ENCODE measurements around the gene GIT2. TPM values are rescaled to one million over a fixed set of nuclear protein-coding genes. Genes with fewer than 3 reads are reported as not detected.

GIT2 gene
- total and polyA plus RNA-seq, 9 donors = 37.1 to 63.0 (median 45.9) TPM

DNA sequence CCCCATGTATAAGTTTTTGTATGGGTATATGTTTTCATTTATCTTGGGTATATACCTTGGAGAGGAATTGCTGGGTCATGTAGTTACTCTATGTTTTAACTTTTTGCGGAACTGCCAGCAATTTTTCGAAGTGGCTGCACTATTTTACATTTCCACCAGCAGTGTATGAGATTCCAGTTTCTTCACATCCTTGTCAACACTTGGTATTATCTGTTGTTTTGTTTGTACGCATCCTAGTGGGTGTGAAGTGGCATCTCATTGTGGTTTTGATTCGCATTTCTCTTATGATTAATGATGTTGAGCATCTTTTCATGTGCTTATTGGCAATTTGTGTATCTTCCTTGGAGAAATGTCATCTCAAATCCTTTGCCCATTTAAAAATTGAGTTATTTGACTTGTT, 9.9 kb upstream of the GIT2 start:
- Histone ChIP-seq H3K9me3 (replicated peaks; ENCODE audit: control insufficient read depth, low read depth, low read length) (no peaks in the 10 kb centered on the region), H3K4me3 (ENCODE audit: low read length) (no peak overlapping the region), H3K4me1 (ENCODE audit: control insufficient read depth, insufficient read depth, low read length) (no peaks in the 10 kb centered on the region), H3K27ac (ENCODE audit: low read length) (no peak overlapping the region), H3K27me3 (ENCODE audit: control insufficient read depth, insufficient read depth, low read length) (no peaks in the 10 kb centered on the region), H3K36me3 (ENCODE audit: control insufficient read depth, insufficient read depth, low read length) (peaks cover 13% of the 10 kb centered on the region)
- no peak for DNase-seq
- no CpG with 5 or more reads among the region's 4 CpGs for WGBS (ENCODE audit: insufficient coverage)

DNA sequence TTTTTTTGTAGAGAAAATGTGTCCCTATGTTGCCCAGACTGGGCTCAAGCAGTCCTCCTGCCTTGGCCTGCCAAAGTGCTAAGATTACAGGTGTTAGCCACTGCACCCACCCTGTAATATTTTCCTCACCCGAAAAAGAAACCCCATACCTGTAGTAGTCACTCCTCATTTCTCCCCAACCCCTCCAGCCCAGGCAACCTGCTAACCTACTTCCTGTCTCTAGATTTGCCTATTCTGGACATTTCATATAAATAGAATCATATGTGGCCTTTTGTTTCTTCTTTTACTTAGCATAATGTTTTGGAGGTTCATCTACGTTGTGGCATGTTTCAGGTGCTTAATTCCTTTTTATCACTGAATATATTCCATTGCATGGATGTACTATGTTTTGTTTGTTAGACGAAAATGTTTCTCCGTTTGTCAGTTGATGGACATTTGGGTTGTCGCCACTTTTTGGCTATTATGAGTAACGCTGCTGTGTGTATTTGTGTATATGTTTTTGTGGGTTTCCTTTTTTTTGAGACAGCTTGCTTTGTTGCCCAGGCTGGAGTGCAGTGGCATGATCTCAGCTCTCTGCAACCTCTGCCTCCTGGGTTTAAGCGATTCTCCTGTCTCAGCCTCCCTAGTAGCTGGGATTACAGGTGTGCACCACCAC, 9.3 kb upstream of the GIT2 start:
- Histone ChIP-seq H3K36me3 (ENCODE audit: control insufficient read depth, insufficient read depth, low read length) (peaks cover 13% of the 10 kb centered on the region), H3K27me3 (ENCODE audit: control insufficient read depth, insufficient read depth, low read length) (no peaks in the 10 kb centered on the region), H3K9me3 (replicated peaks; ENCODE audit: control insufficient read depth, low read depth, low read length) (no peaks in the 10 kb centered on the region), H3K4me3 (ENCODE audit: low read length) (no peak overlapping the region), H3K4me1 (ENCODE audit: control insufficient read depth, insufficient read depth, low read length) (peaks cover 2% of the 10 kb centered on the region), H3K27ac (ENCODE audit: low read length) (no peak overlapping the region)
- WGBS (ENCODE audit: insufficient coverage) = 91% methylated on average over 3 of the region's 7 CpGs
- DNase-seq = no peak

DNA sequence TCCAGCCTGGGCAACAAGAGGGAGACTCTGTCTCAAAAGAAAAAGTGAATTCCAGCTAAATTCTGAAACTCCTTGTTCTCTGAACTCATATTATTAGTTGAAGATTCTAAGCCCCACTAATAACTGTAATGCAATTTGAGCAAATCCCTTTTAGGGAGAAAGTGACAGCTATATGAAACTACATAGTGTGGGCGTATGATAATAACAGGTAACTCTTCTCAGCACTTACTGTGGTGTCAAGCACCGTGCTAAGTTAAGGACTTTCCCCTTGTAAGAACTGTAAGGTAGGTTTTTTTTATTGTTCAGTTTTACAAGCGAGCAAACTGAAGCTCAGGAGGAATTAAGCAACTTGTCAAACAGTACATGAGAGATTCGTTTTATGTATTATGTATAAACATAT, 8.4 kb upstream of the GIT2 start:
- Histone ChIP-seq H3K9me3 (replicated peaks; ENCODE audit: control insufficient read depth, low read depth, low read length) (no peaks in the 10 kb centered on the region), H3K27ac (ENCODE audit: low read length) (no peak overlapping the region), H3K4me3 (ENCODE audit: low read length) (no peak overlapping the region), H3K36me3 (ENCODE audit: control insufficient read depth, insufficient read depth, low read length) (peaks cover 13% of the 10 kb centered on the region), H3K4me1 (ENCODE audit: control insufficient read depth, insufficient read depth, low read length) (peaks cover 8% of the 10 kb centered on the region), H3K27me3 (ENCODE audit: control insufficient read depth, insufficient read depth, low read length) (no peaks in the 10 kb centered on the region)
- DNase-seq = no peak
- no CpG with 5 or more reads among the region's 4 CpGs for WGBS (ENCODE audit: insufficient coverage)

GRCh38 chr12:110002676-110003515, 6.7 kb upstream of the GIT2 start:
- Histone ChIP-seq H3K9me3 (replicated peaks; ENCODE audit: control insufficient read depth, low read depth, low read length) (no peaks in the 10 kb centered on the region), H3K27me3 (ENCODE audit: control insufficient read depth, insufficient read depth, low read length) (no peaks in the 10 kb centered on the region), H3K27ac (ENCODE audit: low read length) (no peak overlapping the region), H3K36me3 (ENCODE audit: control insufficient read depth, insufficient read depth, low read length) (peaks cover 13% of the 10 kb centered on the region), H3K4me3 (ENCODE audit: low read length) (no peak overlapping the region), H3K4me1 (ENCODE audit: control insufficient read depth, insufficient read depth, low read length) (peaks cover 15% of the 10 kb centered on the region)
- no peak for DNase-seq
- 72% methylated on average over 6 of the region's 8 CpGs for WGBS (ENCODE audit: insufficient coverage)

GRCh38 chr12:110001596-110001995, 5.4 kb upstream of the GIT2 start:
- no CpG with 5 or more reads among the region's 4 CpGs for WGBS (ENCODE audit: insufficient coverage)
- Histone ChIP-seq H3K9me3 (replicated peaks; ENCODE audit: control insufficient read depth, low read depth, low read length) (no peaks in the 10 kb centered on the region), H3K27me3 (ENCODE audit: control insufficient read depth, insufficient read depth, low read length) (no peaks in the 10 kb centered on the region), H3K36me3 (ENCODE audit: control insufficient read depth, insufficient read depth, low read length) (peaks cover 13% of the 10 kb centered on the region), H3K4me3 (ENCODE audit: low read length) (no peak overlapping the region), H3K4me1 (ENCODE audit: control insufficient read depth, insufficient read depth, low read length) (peaks cover 19% of the 10 kb centered on the region), H3K27ac (ENCODE audit: low read length) (no peak overlapping the region)
- no peak for DNase-seq

GRCh38 chr12:109999983-110000505, 3.9 kb upstream of the GIT2 start:
- 3% methylated on average over 9 of the region's 17 CpGs for WGBS (ENCODE audit: insufficient coverage)
- peak overlapping the region; percentile 70 for H3K4me3 ChIP-seq (ENCODE audit: low read length)
- H3K4me1 ChIP-seq (ENCODE audit: control insufficient read depth, insufficient read depth, low read length) = peaks cover 22% of the 10 kb centered on the region
- no peaks in the 10 kb centered on the region for H3K27me3 ChIP-seq (ENCODE audit: control insufficient read depth, insufficient read depth, low read length)
- no peak overlapping the region for H3K27ac ChIP-seq (ENCODE audit: low read length)
- H3K36me3 ChIP-seq (ENCODE audit: control insufficient read depth, insufficient read depth, low read length) = peaks cover 11% of the 10 kb centered on the region
- H3K9me3 ChIP-seq (replicated peaks; ENCODE audit: control insufficient read depth, low read depth, low read length) = no peaks in the 10 kb centered on the region
- peak; percentile 54 for DNase-seq

GRCh38 chr12:109999649-109999971, 3.4 kb upstream of the GIT2 start:
- Histone ChIP-seq H3K36me3 (ENCODE audit: control insufficient read depth, insufficient read depth, low read length) (peaks cover 11% of the 10 kb centered on the region), H3K27ac (ENCODE audit: low read length) (no peak overlapping the region), H3K4me1 (ENCODE audit: control insufficient read depth, insufficient read depth, low read length) (peaks cover 22% of the 10 kb centered on the region), H3K9me3 (replicated peaks; ENCODE audit: control insufficient read depth, low read depth, low read length) (no peaks in the 10 kb centered on the region), H3K4me3 (ENCODE audit: low read length) (peak overlapping the region; percentile 70), H3K27me3 (ENCODE audit: control insufficient read depth, insufficient read depth, low read length) (no peaks in the 10 kb centered on the region)
- no peak for DNase-seq
- WGBS (ENCODE audit: insufficient coverage) = 0% methylated on average over 15 of the region's 27 CpGs

GRCh38 chr12:109998904-109999648, 2.9 kb upstream of the GIT2 start, which contains the start of gene ANKRD13A:
ANKRD13A (plus strand) TSS chr12:109999430; CDS start chr12:109999689, 259 bp downstream.
- DNase-seq = peak; percentile 98

DNA sequence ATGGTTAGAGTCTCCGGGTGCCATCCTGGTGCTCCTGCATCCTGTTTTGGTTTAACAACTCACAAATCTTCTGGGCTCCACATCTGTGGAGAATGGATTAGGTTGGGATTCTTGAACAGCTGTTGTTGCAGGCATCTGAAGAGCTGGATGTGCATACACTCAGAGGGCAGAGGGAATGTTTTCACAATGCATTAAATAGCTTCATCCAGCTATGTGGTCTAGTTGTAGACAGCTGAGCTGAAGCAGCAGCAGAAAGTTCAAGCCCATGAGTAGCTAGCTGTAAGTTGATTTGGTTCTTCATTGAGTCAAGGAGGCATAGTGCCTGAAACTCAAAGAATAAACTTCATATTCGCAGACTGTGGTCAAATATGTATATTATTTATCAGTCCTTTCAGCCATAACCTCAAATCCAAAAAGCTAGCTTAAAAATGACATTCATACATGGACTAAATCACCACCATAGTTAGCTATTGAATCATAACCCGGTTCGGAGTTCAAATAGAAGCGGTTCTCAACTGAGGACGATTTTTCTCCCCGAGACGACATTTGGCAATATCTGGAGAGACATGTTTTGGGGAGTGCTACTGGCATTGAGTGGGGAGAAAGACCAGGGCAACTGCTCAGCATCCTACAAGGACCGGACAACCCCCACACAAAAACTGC, 2.2 kb upstream of the GIT2 start:
- DNase-seq = peak; percentile 89
- H3K27me3 ChIP-seq (ENCODE audit: control insufficient read depth, insufficient read depth, low read length) = no peaks in the 10 kb centered on the region
- WGBS (ENCODE audit: insufficient coverage) = no CpG with 5 or more reads among the region's 9 CpGs

More at GRCh38 chr12:109998904-109999648, 2.9 kb upstream of the GIT2 start, which contains the start of gene ANKRD13A:
- H3K27ac ChIP-seq (ENCODE audit: low read length) = peak within 1 kb of the TSS; percentile 70
- H3K27me3 ChIP-seq (ENCODE audit: control insufficient read depth, insufficient read depth, low read length) = no peaks in the 10 kb centered on the region
- H3K4me1 ChIP-seq (ENCODE audit: control insufficient read depth, insufficient read depth, low read length) = peaks cover 25% of the 10 kb centered on the region
- peak within 1 kb of the TSS; percentile 70 for H3K4me3 ChIP-seq (ENCODE audit: low read length)
- peaks cover 11% of the 10 kb centered on the region for H3K36me3 ChIP-seq (ENCODE audit: control insufficient read depth, insufficient read depth, low read length)
- under 1% methylated on average over 60 of the region's 62 CpGs for WGBS (ENCODE audit: insufficient coverage)
- no peaks in the 10 kb centered on the region for H3K9me3 ChIP-seq (replicated peaks; ENCODE audit: control insufficient read depth, low read depth, low read length)

More for the DNA sequence above, 2.2 kb upstream of the GIT2 start:
- H3K4me3 ChIP-seq (ENCODE audit: low read length) = peak overlapping the region; percentile 70
- no peaks in the 10 kb centered on the region for H3K9me3 ChIP-seq (replicated peaks; ENCODE audit: control insufficient read depth, low read depth, low read length)
- H3K36me3 ChIP-seq (ENCODE audit: control insufficient read depth, insufficient read depth, low read length) = peaks cover 8% of the 10 kb centered on the region
- H3K4me1 ChIP-seq (ENCODE audit: control insufficient read depth, insufficient read depth, low read length) = peaks cover 25% of the 10 kb centered on the region
- peak overlapping the region; percentile 45 for H3K27ac ChIP-seq (ENCODE audit: low read length)
